VCaP (cell line): Measurements from ENCODE around the gene MAJIN.

Experiments used
- H3K27ac ChIP-seq: fragments of 450-650 bp; 2 replicates; pipeline ENCODE4 v1.5.1; 2017
- TF ChIP-seq, protein P1 (sequence below): fragments of 450-650 bp; conservative IDR thresholded peaks from 2 replicates; pipeline ENCODE4 v1.5.1; 2017; ENCODE audit warnings: mild to moderate bottlenecking, moderate library complexity

Gene MAJIN

DNA sequence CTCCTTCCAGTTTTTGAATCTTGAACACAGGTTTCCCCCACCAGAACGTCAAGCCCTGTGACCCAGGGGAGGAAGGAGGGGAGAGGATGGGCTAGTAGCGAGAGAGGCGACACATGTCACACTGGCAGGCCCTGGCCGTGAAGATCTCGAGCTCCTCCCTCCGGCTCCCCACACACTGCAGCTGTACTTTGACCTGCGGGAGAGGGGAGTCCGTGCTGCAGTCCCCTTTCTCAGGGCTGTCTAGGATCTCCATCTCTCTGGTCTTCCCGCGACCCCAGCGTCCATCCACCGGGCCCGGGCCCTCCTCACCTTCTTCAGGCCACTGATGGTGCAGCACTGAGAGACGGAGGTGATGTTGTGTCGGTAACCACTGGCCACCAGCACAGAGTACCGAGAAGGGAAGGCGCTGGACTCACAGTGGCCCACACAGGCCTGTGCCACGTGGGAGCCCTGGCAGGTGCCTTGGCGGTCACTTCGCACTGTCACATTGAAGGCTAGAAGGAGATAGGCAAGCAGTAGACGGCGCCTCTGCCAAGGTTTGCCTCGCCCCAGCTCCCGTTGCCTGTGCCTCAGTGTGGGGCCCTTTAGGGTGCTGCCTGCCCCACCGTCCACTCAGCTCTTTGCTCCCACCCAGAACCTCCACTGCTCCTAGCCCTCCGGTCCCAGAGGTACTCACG is 37.1 kb downstream of the MAJIN start:
- TF ChIP-seq, protein P1, sequence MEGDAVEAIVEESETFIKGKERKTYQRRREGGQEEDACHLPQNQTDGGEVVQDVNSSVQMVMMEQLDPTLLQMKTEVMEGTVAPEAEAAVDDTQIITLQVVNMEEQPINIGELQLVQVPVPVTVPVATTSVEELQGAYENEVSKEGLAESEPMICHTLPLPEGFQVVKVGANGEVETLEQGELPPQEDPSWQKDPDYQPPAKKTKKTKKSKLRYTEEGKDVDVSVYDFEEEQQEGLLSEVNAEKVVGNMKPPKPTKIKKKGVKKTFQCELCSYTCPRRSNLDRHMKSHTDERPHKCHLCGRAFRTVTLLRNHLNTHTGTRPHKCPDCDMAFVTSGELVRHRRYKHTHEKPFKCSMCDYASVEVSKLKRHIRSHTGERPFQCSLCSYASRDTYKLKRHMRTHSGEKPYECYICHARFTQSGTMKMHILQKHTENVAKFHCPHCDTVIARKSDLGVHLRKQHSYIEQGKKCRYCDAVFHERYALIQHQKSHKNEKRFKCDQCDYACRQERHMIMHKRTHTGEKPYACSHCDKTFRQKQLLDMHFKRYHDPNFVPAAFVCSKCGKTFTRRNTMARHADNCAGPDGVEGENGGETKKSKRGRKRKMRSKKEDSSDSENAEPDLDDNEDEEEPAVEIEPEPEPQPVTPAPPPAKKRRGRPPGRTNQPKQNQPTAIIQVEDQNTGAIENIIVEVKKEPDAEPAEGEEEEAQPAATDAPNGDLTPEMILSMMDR: no peak
- H3K27ac ChIP-seq: no peak overlapping the region

DNA sequence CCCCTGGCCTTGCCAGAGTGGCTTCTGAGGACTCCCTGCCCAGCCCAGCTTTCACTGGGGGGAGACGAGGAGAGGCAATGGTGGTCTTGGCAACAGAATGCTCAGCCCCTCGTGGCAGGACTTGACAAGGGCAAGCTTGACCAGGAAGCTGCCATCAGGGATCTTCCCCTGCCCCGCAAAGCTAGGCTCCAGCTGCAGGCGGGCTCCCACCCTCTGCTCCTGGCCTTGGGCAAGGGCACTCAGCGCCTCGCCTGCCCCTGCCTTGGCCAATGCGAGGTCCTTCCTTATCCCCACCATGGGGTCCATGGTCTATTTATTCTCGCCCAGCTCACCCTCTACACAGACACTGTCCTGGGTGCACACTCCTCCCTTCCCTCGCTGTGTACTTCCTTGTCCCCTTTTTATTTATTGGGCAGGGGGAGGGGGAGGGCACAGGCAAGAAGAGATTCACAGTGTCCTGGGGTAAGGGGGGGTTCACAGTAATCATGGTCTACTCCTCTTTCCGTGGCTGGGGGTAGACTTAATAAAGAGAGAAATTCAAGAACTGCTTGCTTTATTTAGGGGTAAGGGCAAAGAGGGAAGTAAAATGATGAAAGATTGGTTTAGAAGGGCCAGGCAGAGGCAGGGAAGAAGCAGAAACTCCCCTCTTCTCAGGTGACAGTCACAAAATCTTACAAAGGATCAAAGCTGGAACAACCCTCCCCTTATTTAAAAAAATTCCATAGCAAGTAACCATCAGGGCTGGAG is 37.8 kb downstream of the MAJIN start:
- TF ChIP-seq, protein P1: no peak
- no peak overlapping the region for H3K27ac ChIP-seq

DNA sequence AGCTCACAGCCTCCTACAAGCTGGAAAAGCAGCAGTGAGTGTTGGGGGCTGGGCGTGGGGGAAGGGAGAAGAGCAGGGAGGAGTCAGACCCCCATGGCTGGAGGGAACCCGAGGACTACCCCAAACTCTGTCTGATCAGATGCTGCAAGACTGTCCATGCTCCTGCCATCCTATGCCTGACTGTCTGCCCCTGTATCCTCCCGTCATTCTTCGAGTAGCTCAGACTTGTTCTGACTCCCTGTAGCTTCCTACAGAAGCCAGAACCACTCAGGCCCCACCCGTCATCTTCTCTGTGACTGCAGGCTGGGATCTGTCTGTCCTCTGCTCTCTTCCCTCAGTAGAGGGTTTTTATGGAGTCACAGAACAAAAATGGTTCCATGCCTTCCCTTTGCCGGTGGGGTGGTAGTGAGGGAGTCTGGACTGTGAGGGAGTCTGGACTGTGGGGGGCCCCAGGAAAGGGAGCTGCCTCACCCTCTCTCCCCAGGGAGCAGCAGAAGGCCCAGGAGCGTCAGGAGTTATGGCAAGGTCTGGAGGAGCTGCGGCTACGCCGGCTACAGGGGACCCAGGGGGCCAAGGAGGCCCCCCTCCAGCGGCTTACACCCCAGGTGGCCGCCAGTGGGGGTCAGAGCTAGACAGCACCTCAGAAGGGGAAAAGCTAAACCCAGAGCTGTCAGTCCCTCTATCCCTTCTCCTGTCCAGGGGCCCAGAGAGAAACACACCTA is 38.5 kb downstream of the MAJIN start:
- H3K27ac ChIP-seq: no peak overlapping the region
- TF ChIP-seq, protein P1: no peak

DNA sequence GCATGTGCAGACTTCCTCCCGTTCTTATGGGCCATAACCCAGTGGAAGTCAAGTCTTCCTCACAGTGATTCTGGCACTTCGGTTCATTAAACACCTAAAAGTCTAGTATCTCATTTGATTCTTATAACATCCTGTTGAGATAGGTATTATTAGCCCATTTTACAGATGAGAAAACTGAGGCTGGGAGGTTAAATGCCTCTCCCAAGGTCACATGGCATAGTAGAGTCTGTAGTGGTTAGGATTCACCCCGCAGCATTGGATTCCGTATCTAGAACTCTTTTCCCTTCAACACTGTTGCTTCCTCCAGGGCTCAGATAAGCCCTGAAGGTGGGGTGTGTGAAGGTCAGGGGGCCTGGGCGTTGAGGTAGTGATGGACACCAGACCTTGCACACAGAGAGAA is 39.6 kb downstream of the MAJIN start:
- H3K27ac ChIP-seq: no peak overlapping the region
- TF ChIP-seq, protein P1: no peak

DNA sequence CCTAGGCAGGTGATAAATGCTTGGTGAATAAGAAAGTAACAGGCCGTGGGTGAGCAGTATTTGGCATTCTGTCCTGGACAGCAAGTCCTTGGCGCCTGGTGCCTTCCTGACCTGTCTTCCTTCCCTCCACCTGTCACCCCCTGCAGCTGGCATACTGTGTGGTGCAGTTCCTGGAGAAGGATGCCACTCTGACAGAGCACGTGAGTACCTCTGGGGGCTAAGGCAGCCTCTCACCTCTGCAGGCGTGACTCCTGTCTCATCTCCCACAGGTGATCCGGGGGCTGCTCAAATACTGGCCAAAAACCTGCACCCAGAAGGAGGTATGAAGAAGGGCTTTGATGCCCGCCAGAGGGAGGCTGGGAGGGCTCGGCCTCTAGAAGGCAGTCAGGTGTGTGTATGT is 40.6 kb downstream of the MAJIN start:
- TF ChIP-seq, protein P1: no peak

DNA sequence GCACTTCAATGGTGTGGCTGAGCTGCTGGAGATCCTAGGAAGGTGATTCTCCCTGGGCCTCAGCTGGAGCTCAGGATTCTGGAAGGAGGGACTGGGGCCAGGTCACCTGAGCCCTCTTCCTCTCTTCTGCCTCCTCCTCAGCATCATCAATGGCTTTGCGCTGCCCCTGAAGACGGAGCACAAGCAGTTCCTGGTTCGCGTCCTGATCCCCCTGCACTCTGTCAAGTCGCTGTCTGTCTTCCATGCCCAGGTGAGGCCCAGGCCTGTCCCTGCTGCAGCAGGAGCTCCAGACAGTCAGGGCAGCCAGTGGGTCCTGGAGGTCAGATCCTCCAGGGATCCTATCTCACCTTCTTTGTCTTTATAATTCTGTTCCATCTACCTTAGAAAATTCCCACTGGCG is 41.6 kb downstream of the MAJIN start:
- TF ChIP-seq, protein P1: no peak
- H3K27ac ChIP-seq: no peak overlapping the region

More for the DNA sequence above, 40.6 kb downstream of the MAJIN start:
- no peak overlapping the region for H3K27ac ChIP-seq

DNA sequence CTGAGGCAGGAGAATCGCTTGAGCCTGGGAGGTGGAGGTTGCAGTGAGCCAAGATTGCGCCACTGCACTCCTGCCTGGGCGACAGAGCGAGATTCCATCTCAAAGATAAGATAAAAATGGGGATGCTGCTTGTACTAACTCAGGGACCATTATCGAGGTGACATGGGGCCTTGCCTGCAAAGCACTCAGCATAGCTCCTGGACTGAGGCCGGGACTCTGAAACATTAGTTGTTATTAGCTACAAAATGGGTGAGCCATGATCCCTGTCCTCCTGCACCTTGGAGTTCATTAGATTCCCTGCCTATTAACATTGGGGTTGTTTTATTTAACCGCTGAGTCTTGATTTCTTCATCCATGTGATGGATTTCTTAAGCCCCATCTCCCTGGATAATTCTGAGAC is 42.3 kb downstream of the MAJIN start:
- TF ChIP-seq, protein P1: no peak
- no peak overlapping the region for H3K27ac ChIP-seq
